Neural progenitor cell (in vitro differentiated cells): Measurements from ENCODE around the gene ARHGAP22. TPM values are rescaled to one million over a fixed set of nuclear protein-coding genes. Genes with fewer than 3 reads are reported as not detected.
A peak's percentile ranks its signal among the peaks of the same experiment; 100 is the strongest.

ENCODE experiments used
- DNase-seq: peaks from one replicate; pipeline ENCODE4 v3.0.0-alpha.2; 2016; ENCODE audit warnings: low spot score
- H2AFZ ChIP-seq: fragments of 200-600 bp; sonication (generic); replicated peaks from 2 replicates; pipeline ENCODE4 v1.6.1; 2016; ENCODE audit warnings: antibody characterized with exemption
- H3F3A ChIP-seq: fragments of 200-600 bp; sonication (generic); 2 replicates; pipeline ENCODE4 v1.6.1; 2016; ENCODE audit warnings: antibody characterized with exemption, low read depth
- H3K27ac ChIP-seq: fragments of 200-600 bp; sonication (generic); 2 replicates; pipeline ENCODE4 v1.5.1; 2016; ENCODE audit warnings: mild to moderate bottlenecking
- H3K27me3 ChIP-seq: fragments of 200-600 bp; sonication (generic); 2 replicates; pipeline ENCODE4 v1.6.1; 2016; ENCODE audit warnings: mild to moderate bottlenecking, moderate library complexity
- H3K36me3 ChIP-seq: fragments of 200-600 bp; sonication (generic); 2 replicates; pipeline ENCODE4 v1.5.1; 2016
- H3K4me1 ChIP-seq: fragments of 200-600 bp; sonication (generic); 2 replicates; pipeline ENCODE4 v1.6.1; 2016; ENCODE audit warnings: mixed run types
- H3K4me2 ChIP-seq: fragments of 200-600 bp; sonication (generic); 2 replicates; pipeline ENCODE4 v1.6.1; 2016
- H3K4me3 ChIP-seq: fragments of 200-600 bp; sonication (generic); 2 replicates; pipeline ENCODE4 v1.5.1; 2016
- H3K79me2 ChIP-seq: fragments of 200-600 bp; sonication (generic); 2 replicates; pipeline ENCODE4 v1.6.1; 2016; ENCODE audit warnings: low read depth
- H3K9ac ChIP-seq: fragments of 200-600 bp; sonication (generic); 2 replicates; pipeline ENCODE4 v1.6.1; 2016
- H3K9me3 ChIP-seq: fragments of 200-600 bp; sonication (generic); 2 replicates; pipeline ENCODE4 v1.5.1; 2016; ENCODE audit warnings: low read depth
- H4K20me1 ChIP-seq: fragments of 200-600 bp; sonication (generic); 2 replicates; pipeline ENCODE4 v1.6.1; 2016; ENCODE audit warnings: low read depth
- H3K27ac Mint-ChIP-seq: 3 replicates; pipeline ENCODE4 v1.8.0; 2021; ENCODE audit warnings: mixed read lengths
- H3K27me3 Mint-ChIP-seq: 2 replicates; pipeline ENCODE4 v1.8.0; 2022; ENCODE audit warnings: low read depth, mild to moderate bottlenecking, inconsistent platforms, moderate library complexity, mixed read lengths; ENCODE audit not compliant: insufficient read depth
- H3K36me3 Mint-ChIP-seq: 3 replicates; pipeline ENCODE4 v1.8.0; 2021; ENCODE audit warnings: mixed read lengths
- H3K4me1 Mint-ChIP-seq: 3 replicates; pipeline ENCODE4 v1.8.0; 2021; ENCODE audit warnings: mixed read lengths
- H3K4me3 Mint-ChIP-seq: 3 replicates; pipeline ENCODE4 v1.8.0; 2021; ENCODE audit warnings: mild to moderate bottlenecking, moderate library complexity, mixed read lengths
- H3K9me3 Mint-ChIP-seq: 3 replicates; pipeline ENCODE4 v1.8.0; 2020; ENCODE audit warnings: mixed read lengths
- EZH2 ChIP-seq: fragments of 200-600 bp; sonication (generic); IDR thresholded peaks from 2 replicates; pipeline ENCODE4 v1.6.1; 2017; ENCODE audit warnings: antibody characterized with exemption, mild to moderate bottlenecking, moderate library complexity
- EZH2phosphoT487 ChIP-seq: fragments of 200-600 bp; sonication (generic); IDR thresholded peaks from 2 replicates; pipeline ENCODE4 v1.6.1; 2017; ENCODE audit warnings: antibody characterized with exemption
- total RNA-seq: library from RNA; depleted of rRNA; stranded (reverse); fragments of >200 nt; gene quantifications from 2 replicates; pipeline ENCODE4 v1.2.3, GENCODE V29; 2015; ENCODE audit warnings: low replicate concordance
- TF ChIP-seq, protein P1 (sequence below): fragments of 200-600 bp; sonication (generic); IDR thresholded peaks from 2 replicates; pipeline ENCODE4 v1.5.1; 2017; ENCODE audit warnings: antibody characterized with exemption, mild to moderate bottlenecking

The ARHGAP22 gene
- total RNA-seq, 1 donor from 2014 or later = 1.7 TPM

- H3K9ac ChIP-seq = no peak overlapping the region
- Mint-ChIP-seq H3K27ac (no peak overlapping the region), H3K9me3 (no peaks in the 10 kb centered on the region), H3K4me3 (no peak overlapping the region), H3K27me3 (no peaks in the 10 kb centered on the region), H3K36me3 (peaks cover 9% of the 10 kb centered on the region), H3K4me1 (peaks cover 33% of the 10 kb centered on the region)
- H3K79me2 ChIP-seq = peaks cover 65% of the 10 kb centered on the region
- H3K9me3 ChIP-seq = no peaks in the 10 kb centered on the region
- no peak for DNase-seq
- H3K36me3 ChIP-seq = peaks cover 4% of the 10 kb centered on the region
- peaks cover 20% of the 10 kb centered on the region for H3K4me1 ChIP-seq
- no peaks in the 10 kb centered on the region for H3K27me3 ChIP-seq
- TF ChIP-seq, protein P1, sequence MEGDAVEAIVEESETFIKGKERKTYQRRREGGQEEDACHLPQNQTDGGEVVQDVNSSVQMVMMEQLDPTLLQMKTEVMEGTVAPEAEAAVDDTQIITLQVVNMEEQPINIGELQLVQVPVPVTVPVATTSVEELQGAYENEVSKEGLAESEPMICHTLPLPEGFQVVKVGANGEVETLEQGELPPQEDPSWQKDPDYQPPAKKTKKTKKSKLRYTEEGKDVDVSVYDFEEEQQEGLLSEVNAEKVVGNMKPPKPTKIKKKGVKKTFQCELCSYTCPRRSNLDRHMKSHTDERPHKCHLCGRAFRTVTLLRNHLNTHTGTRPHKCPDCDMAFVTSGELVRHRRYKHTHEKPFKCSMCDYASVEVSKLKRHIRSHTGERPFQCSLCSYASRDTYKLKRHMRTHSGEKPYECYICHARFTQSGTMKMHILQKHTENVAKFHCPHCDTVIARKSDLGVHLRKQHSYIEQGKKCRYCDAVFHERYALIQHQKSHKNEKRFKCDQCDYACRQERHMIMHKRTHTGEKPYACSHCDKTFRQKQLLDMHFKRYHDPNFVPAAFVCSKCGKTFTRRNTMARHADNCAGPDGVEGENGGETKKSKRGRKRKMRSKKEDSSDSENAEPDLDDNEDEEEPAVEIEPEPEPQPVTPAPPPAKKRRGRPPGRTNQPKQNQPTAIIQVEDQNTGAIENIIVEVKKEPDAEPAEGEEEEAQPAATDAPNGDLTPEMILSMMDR = no peak
- TF ChIP-seq EZH2 = no peak
- no peak for TF ChIP-seq EZH2phosphoT487
- no peak overlapping the region for H3K4me3 ChIP-seq
- H3K27ac ChIP-seq = no peak overlapping the region
- no peak overlapping the region for H3K4me2 ChIP-seq
- H3F3A ChIP-seq = peaks cover 28% of the 10 kb centered on the region
- no peak overlapping the region for H2AFZ ChIP-seq
- H4K20me1 ChIP-seq = peaks cover 65% of the 10 kb centered on the region
Observed at GRCh38 chr10:48400850-48401220, 204.0 kb downstream of the ARHGAP22 start.

- DNase-seq = no peak
- Histone ChIP-seq H3K9me3 (no peaks in the 10 kb centered on the region), H4K20me1 (peaks cover 66% of the 10 kb centered on the region), H3K27me3 (no peaks in the 10 kb centered on the region), H3K9ac (no peak overlapping the region), H3K4me1 (peaks cover 20% of the 10 kb centered on the region), H3K4me2 (peak overlapping the region; percentile 55), H3K36me3 (peaks cover 2% of the 10 kb centered on the region), H3K79me2 (peaks cover 70% of the 10 kb centered on the region), H2AFZ (no peak overlapping the region), H3F3A (peaks cover 28% of the 10 kb centered on the region), H3K27ac (no peak overlapping the region), H3K4me3 (no peak overlapping the region)
- TF ChIP-seq, protein P1 = no peak
- TF ChIP-seq EZH2phosphoT487 = no peak
- no peak for TF ChIP-seq EZH2
- no peaks in the 10 kb centered on the region for H3K27me3 Mint-ChIP-seq
- no peak overlapping the region for H3K4me3 Mint-ChIP-seq
- no peak overlapping the region for H3K27ac Mint-ChIP-seq
- H3K9me3 Mint-ChIP-seq = no peaks in the 10 kb centered on the region
- H3K36me3 Mint-ChIP-seq = peaks cover 5% of the 10 kb centered on the region
- peaks cover 33% of the 10 kb centered on the region for H3K4me1 Mint-ChIP-seq
Observed at GRCh38 chr10:48400129-48400849, 204.6 kb downstream of the ARHGAP22 start.

- H3K4me1 ChIP-seq = peaks cover 20% of the 10 kb centered on the region
- Mint-ChIP-seq H3K27ac (no peak overlapping the region), H3K4me3 (no peak overlapping the region), H3K36me3 (peaks cover 3% of the 10 kb centered on the region), H3K9me3 (no peaks in the 10 kb centered on the region), H3K27me3 (no peaks in the 10 kb centered on the region), H3K4me1 (peaks cover 33% of the 10 kb centered on the region)
- no peak overlapping the region for H3K4me3 ChIP-seq
- no peaks in the 10 kb centered on the region for H3K9me3 ChIP-seq
- H3F3A ChIP-seq = peaks cover 28% of the 10 kb centered on the region
- H3K79me2 ChIP-seq = peaks cover 78% of the 10 kb centered on the region
- no peaks in the 10 kb centered on the region for H3K36me3 ChIP-seq
- H3K9ac ChIP-seq = no peak overlapping the region
- H2AFZ ChIP-seq = no peak overlapping the region
- peak overlapping the region; percentile 55 for H3K4me2 ChIP-seq
- peaks cover 73% of the 10 kb centered on the region for H4K20me1 ChIP-seq
- H3K27ac ChIP-seq = no peak overlapping the region
- DNase-seq = peak; percentile 23
- no peaks in the 10 kb centered on the region for H3K27me3 ChIP-seq
- TF ChIP-seq EZH2 (no peak), EZH2phosphoT487 (no peak)
- TF ChIP-seq, protein P1 = no peak
Observed at GRCh38 chr10:48399551-48399950, 205.3 kb downstream of the ARHGAP22 start.
